K562 (cell line): ENCODE results near the gene SLFN5.
"Not testable (repeated sequence)": the region's sequence is repeated elsewhere in the genome, so short reads cannot be mapped to it uniquely, and the experiment has no call there.

ENCODE experiments used
- HMG20B ChIP-seq: fragments of 250-450 bp; sonication (Bioruptor Pico); IDR thresholded peaks from 2 replicates; pipeline ENCODE4 v1.5.0; 2021; ENCODE audit warnings: mild to moderate bottlenecking
- NFE2 ChIP-seq: IDR thresholded peaks from 2 replicates; pipeline ENCODE4 v1.6.1; 2014; ENCODE audit warnings: antibody characterized with exemption, low read depth
- TF ChIP-seq, protein P1 (sequence below), 3 experiments: IDR thresholded peaks in 2 of 3; conservative IDR thresholded peaks in 1 of 3; 2 replicates each; pipeline ENCODE4 v1.5.1; 2011 to 2012; ENCODE audit warnings: low read length in 3 of 3, mild to moderate bottlenecking in 3 of 3, control low read depth in 2 of 3, improper control_type of control experiment in 1 of 3, inconsistent platforms in 1 of 3, low read depth in 1 of 3, mixed read lengths in 1 of 3, moderate library complexity in 1 of 3; ENCODE audit not compliant: insufficient read depth in 2 of 3

GRCh38 chr17:35278876-35279275 lies 36.0 kb downstream of the SLFN5 start:
- TF ChIP-seq, protein P1, sequence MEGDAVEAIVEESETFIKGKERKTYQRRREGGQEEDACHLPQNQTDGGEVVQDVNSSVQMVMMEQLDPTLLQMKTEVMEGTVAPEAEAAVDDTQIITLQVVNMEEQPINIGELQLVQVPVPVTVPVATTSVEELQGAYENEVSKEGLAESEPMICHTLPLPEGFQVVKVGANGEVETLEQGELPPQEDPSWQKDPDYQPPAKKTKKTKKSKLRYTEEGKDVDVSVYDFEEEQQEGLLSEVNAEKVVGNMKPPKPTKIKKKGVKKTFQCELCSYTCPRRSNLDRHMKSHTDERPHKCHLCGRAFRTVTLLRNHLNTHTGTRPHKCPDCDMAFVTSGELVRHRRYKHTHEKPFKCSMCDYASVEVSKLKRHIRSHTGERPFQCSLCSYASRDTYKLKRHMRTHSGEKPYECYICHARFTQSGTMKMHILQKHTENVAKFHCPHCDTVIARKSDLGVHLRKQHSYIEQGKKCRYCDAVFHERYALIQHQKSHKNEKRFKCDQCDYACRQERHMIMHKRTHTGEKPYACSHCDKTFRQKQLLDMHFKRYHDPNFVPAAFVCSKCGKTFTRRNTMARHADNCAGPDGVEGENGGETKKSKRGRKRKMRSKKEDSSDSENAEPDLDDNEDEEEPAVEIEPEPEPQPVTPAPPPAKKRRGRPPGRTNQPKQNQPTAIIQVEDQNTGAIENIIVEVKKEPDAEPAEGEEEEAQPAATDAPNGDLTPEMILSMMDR (IDR thresholded peaks at IDR 0.05 in 2 of 3, conservative IDR thresholded peaks at IDR 0.05 in 1 of 3; ENCODE audit: insufficient read depth in 2 of 3, low read depth in 1 of 3, low read length in 3 of 3) = not testable (repeated sequence)
- not testable (repeated sequence) for TF ChIP-seq NFE2; HMG20B (CRISPR knock-in tag)
